GM21786 (cell line): ENCODE results near the gene MUC7.
"Not testable (repeated sequence)": the region's sequence is repeated elsewhere in the genome, so short reads cannot be mapped to it uniquely, and the experiment has no call there.

Experiments
- ATAC-seq: cut with Tn5 transposase; IDR thresholded peaks from one replicate; pipeline ENCODE4 v1.9.1; 2021; ENCODE audit not compliant: unreplicated experiment

Gene MUC7

GRCh38 chr4:70471897-70472296, at the start of gene MUC7:
Gene MUC7, plus strand, starts transcription at chr4:70472197. Its CDS starts 1,825 bp downstream, at chr4:70474022.
- ATAC-seq = no peak

GRCh38 chr4:70425306-70425705, 46.7 kb upstream of the MUC7 start:
- ATAC-seq = no peak

GRCh38 chr4:70426789-70427188, 45.2 kb upstream of the MUC7 start:
- ATAC-seq = no peak

- ATAC-seq = no peak
Observed at GRCh38 chr4:70437197-70437596, 34.8 kb upstream of the MUC7 start.

- no peak for ATAC-seq
Observed at GRCh38 chr4:70442474-70442873, 29.5 kb upstream of the MUC7 start.

- no peak for ATAC-seq
Observed at GRCh38 chr4:70443329-70443728, 28.7 kb upstream of the MUC7 start.

- ATAC-seq = peak; percentile 77
Observed at GRCh38 chr4:70449220-70449619, 22.8 kb upstream of the MUC7 start.

- ATAC-seq = no peak
Observed at GRCh38 chr4:70452946-70453345, 19.1 kb upstream of the MUC7 start.

- peak; percentile 62 for ATAC-seq
Observed at GRCh38 chr4:70463335-70463734, 8.7 kb upstream of the MUC7 start.

- no peak for ATAC-seq
Observed at GRCh38 chr4:70473679-70474078, 1.7 kb downstream of the MUC7 start.

GRCh38 chr4:70488748-70489147, 16.8 kb downstream of the MUC7 start:
- ATAC-seq = no peak

- ATAC-seq = no peak
Observed at GRCh38 chr4:70496231-70496630, 24.2 kb downstream of the MUC7 start.

GRCh38 chr4:70501838-70502237, 29.8 kb downstream of the MUC7 start:
- not testable (repeated sequence) for ATAC-seq

GRCh38 chr4:70504733-70505132, 32.7 kb downstream of the MUC7 start:
- no peak for ATAC-seq

GRCh38 chr4:70505151-70505748, 33.3 kb downstream of the MUC7 start:
- peak; percentile 90 for ATAC-seq

GRCh38 chr4:70508801-70509200, 36.8 kb downstream of the MUC7 start:
- no peak for ATAC-seq

GRCh38 chr4:70511365-70511764, 39.4 kb downstream of the MUC7 start:
- ATAC-seq = no peak

GRCh38 chr4:70515367-70516250, 43.6 kb downstream of the MUC7 start:
- ATAC-seq = no peak

GRCh38 chr4:70518269-70518668, 46.3 kb downstream of the MUC7 start, which contains the start of gene AMTN:
Gene AMTN, plus strand, starts transcription at chr4:70518569. Its CDS starts 209 bp downstream, at chr4:70518778.
- ATAC-seq = no peak

GRCh38 chr4:70518716-70519115, 46.7 kb downstream of the MUC7 start:
- ATAC-seq = no peak

- no peak for ATAC-seq
Observed at GRCh38 chr4:70522626-70523025, 50.6 kb downstream of the MUC7 start.

- no peak for ATAC-seq
Observed at GRCh38 chr4:70530997-70531396, 59.0 kb downstream of the MUC7 start.
